Spleen (tissue), 13 donors: ENCODE measurements around the gene TMSB4Y. TPM values are rescaled to one million over a fixed set of nuclear protein-coding genes. Genes with fewer than 3 reads are reported as not detected.

Experiments
- DNase-seq: peaks from one replicate; pipeline ENCODE4 v3.0.0-alpha.2; 2020
- H3K27ac ChIP-seq, 8 donors: fragments of 200-600 bp; sonication (generic) in 7 of 8; 1 replicate in 4 of 8; 2 replicates in 4 of 8; pipeline versions ENCODE4 v1.5.0 to v1.8.0; 2016 to 2021; ENCODE audit warnings: inconsistent platforms in 4 of 8, mild to moderate bottlenecking in 4 of 8, moderate library complexity in 1 of 8
- H3K27me3 ChIP-seq, 7 donors: fragments of 200-600 bp; sonication (generic) in 6 of 7; replicated peaks in 1 of 7; 1 replicate in 4 of 7; 2 replicates in 3 of 7; pipeline versions ENCODE4 v1.5.0 to v1.8.0; 2016 to 2021; ENCODE audit warnings: inconsistent platforms in 3 of 7, mild to moderate bottlenecking in 1 of 7
- H3K36me3 ChIP-seq, 6 donors: fragments of 200-600 bp; sonication (generic) in 5 of 6; 1 replicate in 4 of 6; 2 replicates in 2 of 6; pipeline versions ENCODE4 v1.5.0 to v1.8.0; 2016 to 2021; ENCODE audit warnings: inconsistent platforms in 2 of 6
- H3K4me1 ChIP-seq, 6 donors: fragments of 200-600 bp; sonication (generic) in 5 of 6; 1 replicate in 3 of 6; 2 replicates in 3 of 6; pipeline versions ENCODE4 v1.5.0 to v1.8.0; 2016 to 2021; ENCODE audit warnings: inconsistent platforms in 3 of 6
- H3K4me3 ChIP-seq, 8 donors: fragments of 200-600 bp; sonication (generic) in 7 of 8; 1 replicate in 4 of 8; 2 replicates in 4 of 8; pipeline versions ENCODE4 v1.5.0 to v1.8.0; 2016 to 2021; ENCODE audit warnings: inconsistent platforms in 4 of 8, mild to moderate bottlenecking in 4 of 8, moderate library complexity in 2 of 8
- H3K9me3 ChIP-seq, 8 donors: fragments of 200-600 bp; sonication (generic) in 7 of 8; 1 replicate in 4 of 8; 2 replicates in 4 of 8; pipeline versions ENCODE4 v1.5.0 to v1.8.0; 2016 to 2021; ENCODE audit warnings: inconsistent platforms in 4 of 8
- CTCF ChIP-seq, 11 experiments: fragments of 200-600 bp in 7 of 11; fragments of 450-650 bp in 4 of 11; sonication (generic) in 4 of 11; IDR thresholded peaks in 8 of 11; conservative IDR thresholded peaks in 3 of 11; 1 replicate in 7 of 11; 2 replicates in 4 of 11; pipeline versions ENCODE4 v1.4.0 to v1.8.0; 2016 to 2021; ENCODE audit warnings: antibody characterized with exemption in 11 of 11, inconsistent platforms in 4 of 11, mild to moderate bottlenecking in 1 of 11
- POLR2A ChIP-seq, 3 donors: fragments of 450-650 bp; IDR thresholded peaks; one replicate each; pipeline ENCODE4 v1.5.1; 2017; ENCODE audit warnings: antibody characterized with exemption in 3 of 3, mild to moderate bottlenecking in 1 of 3
- POLR2AphosphoS5 ChIP-seq, 3 donors: sonication (generic); formaldehyde crosslinking; IDR thresholded peaks; one replicate each; pipeline ENCODE4 v1.5.1; 2017; ENCODE audit warnings: antibody characterized with exemption in 3 of 3
- WGBS, 5 donors: extraction: QIAGEN DNeasy Blood & Tissue Kit in 3 of 5; methylation state at CpG; one replicate each; pipeline versions ENCODE4 v1.1.5 to v1.1.7; 2013 to 2018; 5-methylcytosine and 5-hydroxymethylcytosine counted together
- intact Hi-C: fragments of 100-400 bp; cut with DNase I; formaldehyde crosslinking; loops from one replicate; pipeline ENCODE4 v1.15.0; 2023; ENCODE audit warnings: low total_unique reads
- long read RNA-seq, 2 donors: transcript quantifications; one replicate each; lab custom pipeline, GENCODE V29; 2026
- polyA plus RNA-seq, 3 donors: library from polyadenylated mRNA; stranded (reverse); fragments of 200-250 nt; gene quantifications; one replicate each; pipeline ENCODE4 v1.2.1, GENCODE V29; 2013
- total RNA-seq, 7 donors: library from RNA; depleted of rRNA in 3 of 7; stranded (reverse); fragments of >200 nt in 3 of 7; fragmentation: NEBNext Ultra II Directional in 4 of 7; extraction: Animal tissue kit (Norgen Biotek cat#: 25700) in 4 of 7; gene quantifications; one replicate each; pipeline versions ENCODE4 v1.1.0 to v1.2.1, GENCODE V29; 2016 to 2021
- donor health status: healthy with polysubstance abuse.
- donor health status: DM: no; HTN: no; CAD: no; lungs with moderate emphysema.
- donor health status: DM: no; HTN: no; CAD: no.
- donor health status: Bipolar disorder and iron deficiency.
- donor health status: healthy.
- donor health status: DM: no; HTN: no; CAD: no.
- donor health status: DM: yes; HTN: yes; CAD: no.

Gene TMSB4Y
- 1 to 10 TPM in 2 of 7 donors, not detected in 5; 2.4 to 3.8 TPM for total RNA-seq
- polyA plus RNA-seq = 1 to 10 TPM in 2 of 3 donors, not detected in 1; 2.0 to 2.7 TPM
- long read RNA-seq, donor 1 = 0 reads
- long read RNA-seq, donor 2, partial matches to known transcripts = 0 of 3 reads
- long read RNA-seq, donor 2, other reads (novel, unspliced or antisense) = 0 of 3 reads

- H3K4me3 ChIP-seq = peak within 1 kb of the TSS in 3 of 8 donors; percentile 38 to 45 (median 43)
- intact Hi-C loops = no loop called here
- no peaks in the 10 kb centered on the region for H3K9me3 ChIP-seq
- DNase-seq = no peak
- H3K36me3 ChIP-seq = no peaks in the 10 kb centered on the region
- 0 to 1% (median 0%) methylated on average over 17 to 28 of the region's 28 CpGs; no CpG with 5 or more reads in 2 of the 5 donors for WGBS, 5 donors
- peaks cover 0 to 16% (median 6%) of the 10 kb centered on the region in 6 donors for H3K4me1 ChIP-seq
- no peaks in the 10 kb centered on the region for H3K27me3 ChIP-seq
- peak within 1 kb of the TSS in 3 of 8 donors; percentile 87 to 88 (median 87) for H3K27ac ChIP-seq
- TF ChIP-seq CTCF (IDR thresholded peaks at IDR 0.05 in 8 of 11, conservative IDR thresholded peaks at IDR 0.05 in 3 of 11) = no peak
- TF ChIP-seq POLR2A (IDR thresholded peaks at IDR 0.05) = no peak
- TF ChIP-seq POLR2AphosphoS5 (IDR thresholded peaks at IDR 0.05) = no peak
Measured at GRCh38 chrY:13703568-13703968, at the start of gene TMSB4Y. TMSB4Y (plus strand) TSS chrY:13703899.

GRCh38 chrY:13664162-13664561, 39.5 kb upstream of the TMSB4Y start:
- Histone ChIP-seq H3K27me3 (no peaks in the 10 kb centered on the region), H3K27ac (no peak overlapping the region), H3K4me1 (no peaks in the 10 kb centered on the region), H3K36me3 (no peaks in the 10 kb centered on the region), H3K4me3 (no peak overlapping the region), H3K9me3 (no peaks in the 10 kb centered on the region)
- intact Hi-C loops = no loop called here
- DNase-seq = no peak
- TF ChIP-seq POLR2A (IDR thresholded peaks at IDR 0.05) (no peak), CTCF (IDR thresholded peaks at IDR 0.05 in 8 of 11, conservative IDR thresholded peaks at IDR 0.05 in 3 of 11) (no peak), POLR2AphosphoS5 (IDR thresholded peaks at IDR 0.05) (no peak)
- 86 to 92% (median 91%) methylated on average over 1 of the region's 1 CpG; no CpG with 5 or more reads in 2 of the 5 donors for WGBS, 5 donors

- Histone ChIP-seq H3K36me3 (no peaks in the 10 kb centered on the region), H3K4me1 (no peaks in the 10 kb centered on the region), H3K27me3 (no peaks in the 10 kb centered on the region), H3K27ac (no peak overlapping the region), H3K9me3 (peaks cover 0 to 31% (median 0%) of the 10 kb centered on the region in 8 donors), H3K4me3 (no peak overlapping the region)
- no peak for DNase-seq
- 89 to 95% (median 93%) methylated on average over 2 of the region's 2 CpGs; no CpG with 5 or more reads in 2 of the 5 donors for WGBS, 5 donors
- no peak for TF ChIP-seq POLR2A (IDR thresholded peaks at IDR 0.05)
- no peak for TF ChIP-seq POLR2AphosphoS5 (IDR thresholded peaks at IDR 0.05)
- no peak for TF ChIP-seq CTCF (IDR thresholded peaks at IDR 0.05 in 8 of 11, conservative IDR thresholded peaks at IDR 0.05 in 3 of 11)
- intact Hi-C loops = no loop called here
Measured at GRCh38 chrY:13671122-13671521, 32.6 kb upstream of the TMSB4Y start.

GRCh38 chrY:13702276-13702675, 1.4 kb upstream of the TMSB4Y start:
- TF ChIP-seq CTCF (IDR thresholded peaks at IDR 0.05 in 8 of 11, conservative IDR thresholded peaks at IDR 0.05 in 3 of 11) = no peak
- no peak for TF ChIP-seq POLR2A (IDR thresholded peaks at IDR 0.05)
- 88 to 98% (median 92%) methylated on average over 11 of the region's 11 CpGs; no CpG with 5 or more reads in 2 of the 5 donors for WGBS, 5 donors
- H3K27me3 ChIP-seq = no peaks in the 10 kb centered on the region
- intact Hi-C loops = no loop called here
- H3K4me1 ChIP-seq = peaks cover 0 to 16% (median 6%) of the 10 kb centered on the region in 6 donors
- no peak overlapping the region for H3K4me3 ChIP-seq
- H3K36me3 ChIP-seq = no peaks in the 10 kb centered on the region
- H3K27ac ChIP-seq = no peak overlapping the region
- no peaks in the 10 kb centered on the region for H3K9me3 ChIP-seq
- no peak for DNase-seq
